Muscle of leg (tissue), 11 donors: ENCODE results near the gene NMB. TPM values are rescaled to one million over a fixed set of nuclear protein-coding genes. Genes with fewer than 3 reads are reported as not detected.

Source experiments
- DNase-seq: peaks from one replicate; pipeline ENCODE4 v3.0.0; 2013
- H3K27ac ChIP-seq: one replicate; pipeline ENCODE4 v1.5.1; 2013; ENCODE audit warnings: mild to moderate bottlenecking, low read length, control low read depth
- H3K27me3 ChIP-seq: one replicate; pipeline ENCODE4 v1.6.1; 2013; ENCODE audit warnings: low read length; ENCODE audit not compliant: control insufficient read depth, insufficient read depth
- H3K36me3 ChIP-seq: one replicate; pipeline ENCODE4 v1.6.1; 2013; ENCODE audit warnings: low read length; ENCODE audit not compliant: control insufficient read depth, insufficient read depth
- H3K4me1 ChIP-seq: one replicate; pipeline ENCODE4 v1.6.1; 2013; ENCODE audit warnings: low read length; ENCODE audit not compliant: control insufficient read depth, insufficient read depth
- H3K4me3 ChIP-seq: one replicate; pipeline ENCODE4 v1.5.1; 2013; ENCODE audit warnings: low read length, control low read depth
- H3K9me3 ChIP-seq: replicated peaks from 2 replicates; pipeline ENCODE4 v1.6.1; 2013; ENCODE audit warnings: low read depth, low read length; ENCODE audit not compliant: control insufficient read depth
- WGBS: methylation state at CpG from one replicate; pipeline ENCODE4 v1.1.5; 2013; ENCODE audit warnings: missing lambda C conversion rate; ENCODE audit not compliant: insufficient coverage; 5-methylcytosine and 5-hydroxymethylcytosine counted together
- polyA plus RNA-seq, 8 donors: library from polyadenylated mRNA; unstranded; fragments of 120-200 nt; gene quantifications; one replicate each; pipeline versions ENCODE4 v1.2.1 to v1.2.3, GENCODE V29; 2013; ENCODE audit warnings: inconsistent platforms in 1 of 8, low replicate concordance in 1 of 8; ENCODE audit not compliant: insufficient read length in 8 of 8, insufficient read depth in 1 of 8
- total RNA-seq: library from RNA; stranded (reverse); fragments of 120-200 nt; gene quantifications from one replicate; pipeline ENCODE4 v1.2.4, GENCODE V29; 2013

The NMB gene
- total and polyA plus RNA-seq, 9 donors = 1.4 to 3.0 (median 1.7) TPM

DNA sequence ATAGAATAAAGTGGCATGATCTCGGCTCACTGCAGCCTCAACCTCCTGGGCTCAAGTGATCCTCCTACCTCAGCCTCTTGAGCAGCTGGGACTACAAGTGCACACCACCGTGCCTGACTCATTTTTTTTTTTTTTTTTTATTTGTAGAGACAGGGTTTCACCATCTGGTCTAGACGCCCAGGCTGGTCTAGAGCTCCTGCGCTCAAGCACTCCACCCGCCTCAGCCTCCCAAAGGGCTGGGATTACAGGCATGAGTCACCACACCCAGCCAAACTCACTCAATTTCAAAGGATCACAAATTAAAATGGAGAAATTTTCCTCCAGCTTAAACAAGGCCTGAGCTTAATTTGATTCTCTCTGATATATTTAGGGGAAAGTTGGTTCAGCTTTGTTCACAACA is 27.3 kb upstream of the NMB start:
- Histone ChIP-seq H3K36me3 (peaks cover 32% of the 10 kb centered on the region), H3K27me3 (no peaks in the 10 kb centered on the region), H3K4me1 (no peaks in the 10 kb centered on the region), H3K4me3 (no peak overlapping the region), H3K27ac (no peak overlapping the region), H3K9me3 (no peaks in the 10 kb centered on the region)
- WGBS = 90% methylated on average over 2 of the region's 5 CpGs
- no peak for DNase-seq

DNA sequence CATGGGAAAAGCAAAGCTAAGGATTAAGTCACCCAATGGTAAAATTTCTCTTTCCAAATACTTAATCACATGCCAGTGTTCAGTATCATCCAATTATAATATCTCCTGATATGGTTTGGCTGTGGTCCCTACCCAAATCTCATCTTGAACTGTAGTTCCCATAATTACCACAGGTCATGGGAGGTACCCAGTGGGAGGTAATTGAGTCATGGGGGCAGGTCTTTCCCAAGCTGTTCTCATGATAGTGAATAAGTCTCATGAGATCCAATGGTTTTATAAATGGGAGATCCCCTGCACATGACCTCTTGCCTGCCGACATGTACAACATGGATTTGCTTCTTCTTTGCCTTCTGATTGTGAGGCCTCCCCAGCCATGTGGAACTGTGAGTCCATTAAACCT is 26.1 kb upstream of the NMB start:
- Histone ChIP-seq H3K4me1 (no peaks in the 10 kb centered on the region), H3K4me3 (no peak overlapping the region), H3K9me3 (no peaks in the 10 kb centered on the region), H3K27me3 (no peaks in the 10 kb centered on the region), H3K27ac (no peak overlapping the region), H3K36me3 (peaks cover 33% of the 10 kb centered on the region)
- no CpG with 5 or more reads among the region's 1 CpG for WGBS
- no peak for DNase-seq

DNA sequence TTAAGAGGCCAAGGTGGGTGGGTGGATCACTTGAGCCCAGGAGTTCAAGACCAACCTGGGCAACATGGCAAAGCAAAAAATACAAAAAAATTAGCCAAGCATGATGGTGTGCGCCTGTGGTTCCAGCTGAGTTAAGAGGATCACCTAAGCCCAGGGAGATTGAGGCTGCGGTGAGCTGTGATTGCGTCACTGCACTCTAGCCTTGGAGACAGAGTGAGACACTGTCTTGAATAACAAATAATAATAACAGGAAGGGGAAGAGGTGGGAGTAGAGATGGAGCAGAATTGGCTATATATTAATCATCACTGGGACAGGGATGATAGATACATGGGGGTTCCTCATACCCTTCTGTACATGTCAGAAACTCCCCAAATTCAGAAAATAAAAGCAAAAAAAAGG is 23.8 kb upstream of the NMB start:
- DNase-seq = no peak
- Histone ChIP-seq H3K9me3 (no peaks in the 10 kb centered on the region), H3K4me3 (no peak overlapping the region), H3K4me1 (no peaks in the 10 kb centered on the region), H3K27ac (no peak overlapping the region), H3K36me3 (peaks cover 31% of the 10 kb centered on the region), H3K27me3 (no peaks in the 10 kb centered on the region)
- WGBS = 87% methylated on average over 3 of the region's 3 CpGs

DNA sequence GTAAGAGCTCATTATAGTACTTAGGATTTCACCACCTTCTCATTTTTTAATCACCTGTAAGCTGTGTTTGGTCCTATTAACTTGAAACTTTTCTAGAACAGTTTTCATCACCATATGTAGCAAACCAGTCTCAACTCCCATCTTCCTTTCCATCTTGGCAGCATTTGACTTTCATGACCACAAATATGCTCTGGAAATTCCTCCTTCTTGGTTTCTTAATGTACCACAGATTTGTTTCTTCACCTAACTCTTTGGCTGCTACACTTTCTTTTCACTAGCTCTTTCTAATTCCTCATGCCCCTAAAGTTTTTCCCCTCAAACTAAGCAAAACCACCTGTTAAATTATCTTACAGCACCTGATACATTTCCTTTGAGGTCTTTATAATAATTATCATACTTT is 13.2 kb upstream of the NMB start:
- Histone ChIP-seq H3K27me3 (no peaks in the 10 kb centered on the region), H3K4me1 (no peaks in the 10 kb centered on the region), H3K27ac (no peak overlapping the region), H3K4me3 (no peak overlapping the region), H3K9me3 (no peaks in the 10 kb centered on the region), H3K36me3 (peaks cover 41% of the 10 kb centered on the region)
- no peak for DNase-seq

DNA sequence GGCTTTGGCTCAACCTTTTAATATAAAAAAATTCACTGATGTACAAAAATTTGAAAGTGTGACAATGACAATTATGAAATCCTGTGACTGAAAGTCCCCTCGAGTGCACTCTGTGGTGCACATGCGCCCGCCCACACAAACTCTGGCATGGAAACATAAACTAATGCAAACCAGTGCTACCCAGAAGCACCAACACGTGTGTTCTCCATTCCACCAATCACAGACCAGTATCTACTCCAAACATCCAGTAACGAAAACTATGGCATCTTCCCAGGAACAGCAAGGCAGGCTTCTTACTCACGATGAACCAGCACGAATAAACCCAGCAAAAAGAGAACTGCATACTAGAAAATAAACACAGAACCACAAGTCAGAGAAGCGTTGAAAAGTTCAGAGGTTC is 11.7 kb upstream of the NMB start:
- 92% methylated on average over 3 of the region's 8 CpGs for WGBS
- no peak overlapping the region for H3K27ac ChIP-seq
- peaks cover 47% of the 10 kb centered on the region for H3K36me3 ChIP-seq
- H3K9me3 ChIP-seq = no peaks in the 10 kb centered on the region
- no peaks in the 10 kb centered on the region for H3K27me3 ChIP-seq
- no peaks in the 10 kb centered on the region for H3K4me1 ChIP-seq
- no peak for DNase-seq
- H3K4me3 ChIP-seq = no peak overlapping the region

DNA sequence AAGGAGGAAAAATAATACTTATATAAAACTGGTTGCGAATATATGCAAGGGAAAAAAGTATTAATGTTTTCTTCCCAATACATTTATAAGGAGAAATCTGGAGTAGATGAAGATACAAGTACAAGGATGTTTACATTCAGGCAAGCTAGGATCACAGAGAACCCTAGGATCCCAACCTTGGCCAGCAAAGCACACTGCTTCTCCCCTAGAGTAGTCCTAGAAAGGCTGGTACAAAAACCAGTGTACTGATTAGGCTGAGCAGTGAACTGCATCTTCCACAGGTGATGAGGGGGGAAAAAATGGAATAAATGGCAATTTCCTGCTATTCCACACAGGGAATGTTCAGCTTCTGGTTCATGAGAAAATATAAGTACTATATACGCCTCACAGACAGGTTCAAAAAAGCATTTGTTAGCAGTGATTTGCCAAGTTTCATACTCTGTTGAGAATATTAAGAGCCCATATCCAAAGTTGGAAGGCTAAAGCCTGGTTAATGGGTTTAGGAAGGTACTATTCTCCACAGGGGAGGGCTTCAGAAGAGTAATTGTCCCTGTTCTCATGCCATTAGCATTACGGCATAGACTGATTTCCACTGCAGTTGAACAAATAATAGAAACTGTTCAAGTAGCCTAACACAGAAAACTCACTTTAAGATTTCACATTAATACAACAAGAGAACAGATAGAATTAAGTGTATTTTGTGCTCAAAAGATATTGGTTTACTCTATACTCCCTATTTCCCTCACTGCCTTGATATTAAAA is 10.4 kb upstream of the NMB start:
- peaks cover 51% of the 10 kb centered on the region for H3K36me3 ChIP-seq
- no peaks in the 10 kb centered on the region for H3K27me3 ChIP-seq
- no peaks in the 10 kb centered on the region for H3K9me3 ChIP-seq
- no peak for DNase-seq
- H3K4me3 ChIP-seq = no peak overlapping the region
- H3K27ac ChIP-seq = no peak overlapping the region
- H3K4me1 ChIP-seq = no peaks in the 10 kb centered on the region
- WGBS = no CpG with 5 or more reads among the region's 3 CpGs

DNA sequence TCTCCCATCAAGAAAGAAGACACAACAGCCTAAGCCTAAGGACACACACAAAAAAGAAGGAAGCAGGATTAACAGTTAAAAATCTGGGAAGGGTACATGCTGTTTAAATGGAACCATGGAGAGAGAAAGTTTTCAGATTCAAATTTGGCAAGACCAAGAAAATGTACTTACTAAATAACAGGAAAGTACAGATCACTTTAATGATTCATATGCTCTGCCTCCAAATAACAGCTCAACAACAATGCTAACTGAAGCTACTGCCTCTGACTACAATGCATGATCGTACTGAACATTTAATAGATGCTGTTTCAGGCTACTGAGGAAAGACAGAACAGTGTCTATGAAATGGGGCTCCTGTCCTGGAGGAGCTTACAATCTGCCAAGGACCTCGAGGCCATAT is 8.4 kb upstream of the NMB start:
- no peak overlapping the region for H3K4me3 ChIP-seq
- DNase-seq = no peak
- peaks cover 44% of the 10 kb centered on the region for H3K36me3 ChIP-seq
- no peaks in the 10 kb centered on the region for H3K27me3 ChIP-seq
- H3K27ac ChIP-seq = no peak overlapping the region
- WGBS = no CpG with 5 or more reads among the region's 2 CpGs
- H3K4me1 ChIP-seq = no peaks in the 10 kb centered on the region
- H3K9me3 ChIP-seq = no peaks in the 10 kb centered on the region

DNA sequence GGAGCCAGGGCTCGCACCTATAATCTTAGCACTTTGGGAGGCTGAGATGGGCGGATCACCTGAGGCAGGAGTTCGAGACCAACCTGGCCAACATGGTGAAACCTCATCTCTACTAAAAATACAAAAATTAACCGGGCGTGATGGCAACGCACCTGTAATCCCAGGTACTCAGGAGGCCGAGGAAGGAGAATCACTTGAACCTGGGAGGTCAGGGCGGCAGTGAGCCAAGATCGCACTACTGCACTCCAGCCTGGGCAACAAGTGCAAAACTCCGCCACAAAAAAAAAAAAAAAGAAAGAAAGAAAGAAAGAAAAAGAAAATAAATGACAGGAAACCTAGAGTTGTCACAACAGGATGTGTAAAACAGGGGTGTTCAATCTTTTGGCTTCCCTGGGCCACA is 3.0 kb upstream of the NMB start:
- H3K4me3 ChIP-seq = no peak overlapping the region
- DNase-seq = no peak
- peaks cover 18% of the 10 kb centered on the region for H3K36me3 ChIP-seq
- H3K4me1 ChIP-seq = peaks cover 16% of the 10 kb centered on the region
- no peak overlapping the region for H3K27ac ChIP-seq
- 94% methylated on average over 8 of the region's 10 CpGs for WGBS
- H3K9me3 ChIP-seq = no peaks in the 10 kb centered on the region
- no peaks in the 10 kb centered on the region for H3K27me3 ChIP-seq

DNA sequence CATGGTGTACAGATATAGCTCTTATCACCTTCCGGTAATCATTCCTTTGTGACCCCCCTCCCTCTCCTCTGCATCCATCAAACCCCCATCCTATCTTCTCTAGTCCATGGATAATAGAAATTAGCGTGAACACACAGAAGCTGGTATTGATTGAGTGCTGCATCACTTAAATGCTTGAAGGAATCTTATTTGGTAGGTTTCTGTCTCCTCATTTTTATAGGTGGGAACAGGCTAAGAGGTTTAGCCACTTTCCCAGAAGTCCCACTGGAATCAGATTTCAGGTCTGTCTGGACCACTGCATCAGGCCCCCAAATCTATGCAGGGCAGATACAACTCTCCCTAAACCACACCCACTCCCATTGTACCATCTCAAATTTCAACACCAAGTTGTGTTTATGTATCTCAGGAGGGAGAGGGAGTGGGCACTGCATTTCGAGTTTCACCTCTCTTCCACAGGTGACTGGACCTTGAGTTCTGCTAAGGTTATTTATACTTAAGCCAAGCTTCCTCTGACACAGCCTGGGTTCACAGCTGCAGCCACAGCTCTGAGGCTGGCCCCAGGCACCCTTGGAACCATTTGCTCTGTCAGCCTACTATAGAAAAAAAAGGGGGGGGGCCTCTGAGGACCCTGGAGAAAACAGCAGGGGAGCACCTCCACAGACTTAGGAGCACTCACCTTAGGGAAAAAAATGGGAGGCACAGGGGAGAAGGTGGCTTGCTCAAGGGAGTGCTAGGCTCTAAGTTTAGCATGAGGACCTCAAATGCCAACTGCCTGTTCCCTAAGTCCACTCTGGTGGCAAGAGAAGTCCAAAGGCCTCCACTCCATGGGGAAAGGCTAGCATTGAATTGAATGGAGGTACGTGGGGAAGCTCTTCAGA is 2.1 kb upstream of the NMB start:
- H3K27me3 ChIP-seq = no peaks in the 10 kb centered on the region
- peaks cover 19% of the 10 kb centered on the region for H3K4me1 ChIP-seq
- H3K27ac ChIP-seq = no peak overlapping the region
- H3K9me3 ChIP-seq = no peaks in the 10 kb centered on the region
- H3K36me3 ChIP-seq = peaks cover 12% of the 10 kb centered on the region
- DNase-seq = no peak
- H3K4me3 ChIP-seq = no peak overlapping the region
- WGBS = 50% methylated on average over 1 of the region's 4 CpGs

DNA sequence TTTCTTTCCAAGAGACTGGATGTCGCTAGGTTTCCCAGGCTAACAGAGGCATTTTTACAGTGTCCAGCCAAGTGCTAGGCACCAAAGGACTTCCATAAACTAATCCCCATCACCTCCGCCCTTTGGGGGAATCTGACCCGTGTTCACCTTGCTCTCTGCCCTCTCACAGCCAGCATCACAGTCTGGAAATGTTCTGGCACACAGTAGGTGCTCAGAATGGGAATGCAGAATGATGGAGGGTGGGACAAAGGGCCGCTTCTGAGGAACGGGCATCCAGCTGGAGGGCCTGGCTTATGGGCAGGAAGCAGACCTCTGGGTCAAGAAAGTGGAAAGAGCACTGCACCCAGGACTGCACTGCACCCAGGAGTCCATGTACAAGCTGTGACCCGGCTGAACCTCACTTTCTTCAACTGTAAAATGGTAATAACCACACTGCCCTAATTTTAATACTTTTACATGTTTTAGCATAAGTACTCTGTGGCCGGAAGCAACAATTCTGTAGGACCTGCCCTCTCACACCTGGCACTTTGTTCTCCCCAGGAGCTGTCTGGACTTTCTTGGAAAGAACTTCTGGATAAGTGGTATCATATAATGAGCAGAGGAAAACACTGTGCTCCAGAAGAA is 901 bp upstream of the NMB start:
- H3K27ac ChIP-seq = no peak overlapping the region
- no peaks in the 10 kb centered on the region for H3K9me3 ChIP-seq
- peaks cover 24% of the 10 kb centered on the region for H3K4me1 ChIP-seq
- no peaks in the 10 kb centered on the region for H3K27me3 ChIP-seq
- peak overlapping the region; percentile 52 for H3K4me3 ChIP-seq
- no peak for DNase-seq
- 40% methylated on average over 3 of the region's 7 CpGs for WGBS
- peaks cover 4% of the 10 kb centered on the region for H3K36me3 ChIP-seq
